GM18517 (cell line): ENCODE measurements around the gene PDE4B.
A peak's percentile ranks its signal among the peaks of the same experiment; 100 is the strongest.

ENCODE experiments used
- ATAC-seq: cut with Tn5 transposase; IDR thresholded peaks from one replicate; pipeline ENCODE4 v1.9.1; 2021; ENCODE audit warnings: mild to moderate bottlenecking, moderate library complexity; ENCODE audit not compliant: unreplicated experiment

The PDE4B gene

GRCh38 chr1:66226985-66227384, 434.3 kb downstream of the PDE4B start:
- no peak for ATAC-seq

- ATAC-seq: no peak
Measured at GRCh38 chr1:66227966-66228365, 435.3 kb downstream of the PDE4B start.

- ATAC-seq: no peak
Measured at GRCh38 chr1:66231217-66231616, 438.5 kb downstream of the PDE4B start.

- ATAC-seq: no peak
Measured at GRCh38 chr1:66231681-66232463, 439.2 kb downstream of the PDE4B start.

GRCh38 chr1:66237042-66237441, 444.3 kb downstream of the PDE4B start:
- no peak for ATAC-seq

GRCh38 chr1:66237722-66238479, 445.2 kb downstream of the PDE4B start:
- ATAC-seq: no peak

GRCh38 chr1:66239834-66240233, 447.1 kb downstream of the PDE4B start:
- no peak for ATAC-seq

- ATAC-seq: no peak
Measured at GRCh38 chr1:66240491-66241484, 448.1 kb downstream of the PDE4B start.

GRCh38 chr1:66242646-66243547, 450.2 kb downstream of the PDE4B start:
- ATAC-seq: peak; percentile 52

- ATAC-seq: peak; percentile 34
Measured at GRCh38 chr1:66243548-66244130, 450.9 kb downstream of the PDE4B start.

- no peak for ATAC-seq
Measured at GRCh38 chr1:66244429-66244828, 451.7 kb downstream of the PDE4B start.

- ATAC-seq: no peak
Measured at GRCh38 chr1:66245691-66246090, 453.0 kb downstream of the PDE4B start.

- ATAC-seq: no peak
Measured at GRCh38 chr1:66246351-66247269, 453.9 kb downstream of the PDE4B start.

GRCh38 chr1:66247415-66248208, 454.9 kb downstream of the PDE4B start:
- peak; percentile 89 for ATAC-seq

GRCh38 chr1:66248257-66248656, 455.6 kb downstream of the PDE4B start:
- ATAC-seq: no peak

GRCh38 chr1:66248746-66249145, 456.1 kb downstream of the PDE4B start:
- no peak for ATAC-seq

- ATAC-seq: no peak
Measured at GRCh38 chr1:66250075-66250474, 457.4 kb downstream of the PDE4B start.

- ATAC-seq: no peak
Measured at GRCh38 chr1:66250478-66250877, 457.8 kb downstream of the PDE4B start.
